Prostate gland (tissue), 2 donors: Measurements from ENCODE around the gene COMT.

Experiments
- POLR2A ChIP-seq: fragments of 450-650 bp; IDR thresholded peaks from one replicate; pipeline ENCODE4 v1.6.1; 2016; ENCODE audit warnings: antibody characterized with exemption, mild to moderate bottlenecking
- POLR2AphosphoS5 ChIP-seq: sonication (generic); formaldehyde crosslinking; IDR thresholded peaks from one replicate; pipeline ENCODE4 v1.6.1; 2017; ENCODE audit warnings: antibody characterized with exemption
- TF ChIP-seq, protein P1 (sequence below), 4 experiments: fragments of 200-600 bp in 2 of 4; fragments of 450-650 bp in 2 of 4; sonication (generic) in 2 of 4; IDR thresholded peaks; 1 replicate in 3 of 4; 2 replicates in 1 of 4; pipeline ENCODE4 v1.5.1; 2016 to 2019; ENCODE audit warnings: antibody characterized with exemption in 4 of 4, mild to moderate bottlenecking in 2 of 4, moderate library complexity in 2 of 4

DNA sequence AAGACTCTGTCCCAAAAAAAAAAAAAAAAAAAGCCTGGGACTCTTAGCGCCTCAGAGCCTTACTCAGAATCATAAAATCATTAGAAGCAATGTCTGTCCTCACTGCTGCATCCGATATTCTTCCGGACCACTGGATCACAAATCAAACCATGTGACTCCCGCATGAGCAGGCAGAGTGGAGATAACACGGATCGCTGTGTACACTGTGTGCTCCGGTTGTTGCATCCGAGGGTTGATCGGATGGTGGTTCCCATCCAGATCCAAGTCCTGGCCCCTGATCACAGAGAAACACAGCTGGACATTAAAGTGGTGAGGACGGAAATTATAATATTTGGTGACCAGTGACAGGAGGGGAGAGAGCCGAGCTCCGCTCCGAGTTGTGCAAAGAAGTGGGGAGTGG is 9.8 kb downstream of the COMT start:
- TF ChIP-seq, protein P1, sequence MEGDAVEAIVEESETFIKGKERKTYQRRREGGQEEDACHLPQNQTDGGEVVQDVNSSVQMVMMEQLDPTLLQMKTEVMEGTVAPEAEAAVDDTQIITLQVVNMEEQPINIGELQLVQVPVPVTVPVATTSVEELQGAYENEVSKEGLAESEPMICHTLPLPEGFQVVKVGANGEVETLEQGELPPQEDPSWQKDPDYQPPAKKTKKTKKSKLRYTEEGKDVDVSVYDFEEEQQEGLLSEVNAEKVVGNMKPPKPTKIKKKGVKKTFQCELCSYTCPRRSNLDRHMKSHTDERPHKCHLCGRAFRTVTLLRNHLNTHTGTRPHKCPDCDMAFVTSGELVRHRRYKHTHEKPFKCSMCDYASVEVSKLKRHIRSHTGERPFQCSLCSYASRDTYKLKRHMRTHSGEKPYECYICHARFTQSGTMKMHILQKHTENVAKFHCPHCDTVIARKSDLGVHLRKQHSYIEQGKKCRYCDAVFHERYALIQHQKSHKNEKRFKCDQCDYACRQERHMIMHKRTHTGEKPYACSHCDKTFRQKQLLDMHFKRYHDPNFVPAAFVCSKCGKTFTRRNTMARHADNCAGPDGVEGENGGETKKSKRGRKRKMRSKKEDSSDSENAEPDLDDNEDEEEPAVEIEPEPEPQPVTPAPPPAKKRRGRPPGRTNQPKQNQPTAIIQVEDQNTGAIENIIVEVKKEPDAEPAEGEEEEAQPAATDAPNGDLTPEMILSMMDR (IDR thresholded peaks at IDR 0.05) = no peak
- no peak for TF ChIP-seq POLR2A
- no peak for TF ChIP-seq POLR2AphosphoS5
